HepG2 (cell line): ENCODE results near the gene NEMP2. TPM values are rescaled to one million over a fixed set of nuclear protein-coding genes. Genes with fewer than 3 reads are reported as not detected.

Experiments used
- ATAC-seq: fragments of 200-7000 bp; cut with Tn5 transposase; 3 replicates; pipeline ENCODE4 v1.9.1; 2020; ENCODE audit warnings: mild to moderate bottlenecking, moderate library complexity
- BruUV-seq: library from RNA; stranded (reverse); fragments of 400-500 nt; replicated peaks from 2 replicates; lab custom pipeline; 2021; lab: Mats Ljungman, UMichigan
- CTCF ChIA-PET: fragments of 300-600 bp; formaldehyde crosslinking; extraction: SDS; loops from one replicate; lab custom pipeline; 2021; ENCODE audit warnings: low total read pairs, inconsistent platforms, low intra/inter-chr PET ratio; lab: Yijun Ruan, JAX
- POLR2A ChIA-PET: fragments of 350-600 bp; sonication (Branson Sonifier 250); formaldehyde crosslinking; loops from one replicate; lab custom pipeline; 2020; ENCODE audit warnings: antibody characterized with exemption, inconsistent platforms; lab: Yijun Ruan, JAX
- DNase-seq: peaks from one replicate; pipeline ENCODE4 v3.0.0-alpha.2; 2015; ENCODE audit warnings: low spot score
- FAIRE-seq: peaks from 3 replicates; lab custom pipeline; 2011; peaks lifted over from hg19 to GRCh38; lab: Jason Lieb, UNC
- H2AFZ ChIP-seq: one replicate; pipeline ENCODE4 v1.6.1; 2011; ENCODE audit warnings: low read length, inconsistent platforms
- H3K27ac ChIP-seq: fragments of 300-600 bp; 3 replicates; pipeline ENCODE4 v1.8.0; 2011; ENCODE audit warnings: mixed run types, mild to moderate bottlenecking, mixed read lengths, low read length, inconsistent platforms; ENCODE audit not compliant: insufficient read depth; ENCODE audit errors: extremely low read length
- H3K27me3 ChIP-seq, 2 experiments: fragments of 200-600 bp in 1 of 2; 2 replicates in 1 of 2; 3 replicates in 1 of 2; pipeline versions ENCODE4 v1.6.0 to v1.8.0; 2011; ENCODE audit warnings: low read length in 2 of 2, mild to moderate bottlenecking in 2 of 2, moderate library complexity in 2 of 2, inconsistent platforms in 1 of 2; ENCODE audit not compliant: insufficient read depth in 2 of 2, control insufficient read depth in 1 of 2
- H3K36me3 ChIP-seq, 2 experiments: fragments of 200-600 bp in 1 of 2; replicated peaks in 1 of 2; 2 replicates in 1 of 2; 3 replicates in 1 of 2; pipeline versions ENCODE4 v1.5.1 to v1.8.0; 2011; ENCODE audit warnings: low read length in 2 of 2, inconsistent platforms in 1 of 2; ENCODE audit not compliant: insufficient read depth in 2 of 2, control insufficient read depth in 1 of 2
- H3K4me1 ChIP-seq: 2 replicates; pipeline ENCODE4 v1.5.1; 2012; ENCODE audit warnings: low read length, inconsistent platforms; ENCODE audit not compliant: insufficient read depth
- H3K4me2 ChIP-seq: 2 replicates; pipeline ENCODE4 v1.6.0; 2011; ENCODE audit warnings: low read depth, low read length, inconsistent platforms
- H3K4me3 ChIP-seq, 3 experiments: fragments of 200-600 bp in 1 of 3; sonication (generic), shearing (Covaris generic) in 1 of 3; replicated peaks in 1 of 3; 2 replicates each; pipeline ENCODE4 v1.5.1; 2011 to 2016; ENCODE audit warnings: low read length in 3 of 3, inconsistent platforms in 2 of 3, low read depth in 2 of 3, mild to moderate bottlenecking in 2 of 3, control low read depth in 1 of 3, mixed read lengths in 1 of 3; ENCODE audit not compliant: insufficient read depth in 1 of 3
- H3K79me2 ChIP-seq: one replicate; pipeline ENCODE4 v1.6.1; 2011; ENCODE audit warnings: low read length, inconsistent platforms; ENCODE audit not compliant: insufficient read depth
- H3K9ac ChIP-seq: 2 replicates; pipeline ENCODE4 v1.6.0; 2011; ENCODE audit warnings: mild to moderate bottlenecking, low read depth, low read length, inconsistent platforms; ENCODE audit not compliant: insufficient read depth
- H3K9me3 ChIP-seq: 2 replicates; pipeline ENCODE4 v1.5.1; 2012; ENCODE audit warnings: mild to moderate bottlenecking, low read length
- H4K20me1 ChIP-seq: 2 replicates; pipeline ENCODE4 v1.6.0; 2011; ENCODE audit warnings: inconsistent platforms, mild to moderate bottlenecking, low read length, moderate library complexity; ENCODE audit not compliant: insufficient read depth
- AHDC1 ChIP-seq: sonication (generic); formaldehyde crosslinking; IDR thresholded peaks from 2 replicates; pipeline ENCODE4 v1.5.1; 2020; ENCODE audit warnings: mild to moderate bottlenecking, missing genetic modification reagents, borderline replicate concordance
- EZH2 ChIP-seq: conservative IDR thresholded peaks from 2 replicates; pipeline ENCODE4 v1.6.1; 2012; ENCODE audit warnings: mild to moderate bottlenecking, low read depth, low read length, moderate library complexity
- HOXD1 ChIP-seq: sonication (generic); formaldehyde crosslinking; IDR thresholded peaks from 2 replicates; pipeline ENCODE4 v1.5.0; 2020; ENCODE audit warnings: missing genetic modification reagents
- JUND ChIP-seq: sonication (generic); formaldehyde crosslinking; IDR thresholded peaks from 2 replicates; pipeline ENCODE4 v1.8.0; 2022; ENCODE audit warnings: mild to moderate bottlenecking, missing genetic modification reagents
- MAFG ChIP-seq: sonication (generic); formaldehyde crosslinking; IDR thresholded peaks from 2 replicates; pipeline ENCODE4 v1.5.1; 2020; ENCODE audit warnings: mild to moderate bottlenecking, missing genetic modification reagents
- NKX3-1 ChIP-seq: sonication (generic); formaldehyde crosslinking; IDR thresholded peaks from 2 replicates; pipeline ENCODE4 v1.5.0; 2020; ENCODE audit warnings: missing genetic modification reagents
- SP5 ChIP-seq: IDR thresholded peaks from 2 replicates; pipeline ENCODE4 v1.6.1; 2016; ENCODE audit warnings: low read depth, borderline replicate concordance
- TBL1XR1 ChIP-seq: fragments of 150-350 bp; IDR thresholded peaks from 2 replicates; pipeline ENCODE4 v1.6.1; 2014; ENCODE audit warnings: borderline replicate concordance, low read length; ENCODE audit not compliant: partially characterized antibody
- ZBTB3 ChIP-seq: sonication (generic); formaldehyde crosslinking; IDR thresholded peaks from 2 replicates; pipeline ENCODE4 v1.4.0; 2020; ENCODE audit warnings: low read depth, mild to moderate bottlenecking, moderate library complexity, missing genetic modification reagents, borderline replicate concordance
- ZBTB38 ChIP-seq: sonication (generic); formaldehyde crosslinking; IDR thresholded peaks from 2 replicates; pipeline ENCODE4 v1.5.1; 2020; ENCODE audit warnings: mild to moderate bottlenecking, missing genetic modification reagents
- ZBTB7A ChIP-seq: sonication (generic); formaldehyde crosslinking; IDR thresholded peaks from 2 replicates; pipeline ENCODE4 v1.8.0; 2022; ENCODE audit warnings: mild to moderate bottlenecking, missing genetic modification reagents
- ZNF546 ChIP-seq: sonication (generic); formaldehyde crosslinking; conservative IDR thresholded peaks from 2 replicates; pipeline ENCODE4 v1.8.1; 2023; ENCODE audit warnings: mild to moderate bottlenecking, missing genetic modification reagents
- ZNF639 ChIP-seq: conservative IDR thresholded peaks from 2 replicates; pipeline ENCODE4 v1.6.1; 2018; ENCODE audit warnings: missing genetic modification reagents
- ZSCAN25 ChIP-seq: sonication (generic); formaldehyde crosslinking; IDR thresholded peaks from 2 replicates; pipeline ENCODE4 v1.8.0; 2022; ENCODE audit warnings: mild to moderate bottlenecking, missing genetic modification reagents
- in situ Hi-C: cut with HindIII; loops from 2 replicates; pipeline ENCODE4 v1.10.0; 2017; ENCODE audit warnings: low pct_unique_long_range_greater_than_20kb; ENCODE audit not compliant: extremely low pct_ligation_motif_present
- intact Hi-C: fragments of 100-400 bp; cut with micrococcal nuclease; formaldehyde crosslinking; loops from one replicate; pipeline ENCODE4 v1.10.0; 2022; ENCODE audit not compliant: unreplicated experiment
- polyA plus RNA-seq, 8 experiments: library from polyadenylated mRNA; depleted of rRNA in 3 of 8; stranded (reverse) in 7 of 8; unstranded in 1 of 8; fragments of >200 nt; fragmentation: Illumina TruSeq in 4 of 8; extraction: Trizol in 4 of 8; gene quantifications; 2 replicates each; pipeline versions ENCODE4 v1.2.1 to v1.2.3, GENCODE V29; 2011 to 2016; ENCODE audit warnings: low read depth in 4 of 8, missing spikeins in 1 of 8, mixed read lengths in 1 of 8; ENCODE audit not compliant: insufficient read depth in 1 of 8
- total RNA-seq, 5 experiments: library from RNA; depleted of rRNA; stranded (reverse); fragments of >200 nt; fragmentation: Illumina TruSeq; extraction: Trizol; gene quantifications; 2 replicates each; pipeline ENCODE4 v1.2.3, GENCODE V29; 2016; ENCODE audit warnings: low read depth in 1 of 5
- TF ChIP-seq, protein P1 (sequence below): sonication (generic); formaldehyde crosslinking; IDR thresholded peaks from 2 replicates; pipeline ENCODE4 v1.5.0; 2020; ENCODE audit warnings: mild to moderate bottlenecking, missing genetic modification reagents

The NEMP2 gene
- total and polyA plus RNA-seq, 2 of the 13 experiments (the other 11 are each of a cell fraction or from before 2014, with no cell fraction given) = 2.4 to 9.8 TPM

- POLR2A ChIA-PET = no interaction called here
- Histone ChIP-seq H3K36me3 (no peaks in the 10 kb centered on the region), H3K9ac (no peak overlapping the region), H3K4me1 (peaks cover 21% of the 10 kb centered on the region), H3K4me2 (no peak overlapping the region), H3K79me2 (peaks cover 6% of the 10 kb centered on the region)
- in situ Hi-C loops = no loop called here
- no peak for ATAC-seq
- DNase-seq = no peak
- no peak for TF ChIP-seq MAFG (CRISPR knock-in tag)
- TF ChIP-seq SP5 (CRISPR knock-in tag) = no peak
- no peak for TF ChIP-seq NKX3-1
- no peak for TF ChIP-seq ZBTB38
- TF ChIP-seq HOXD1 (CRISPR knock-in tag) = no peak
- TF ChIP-seq AHDC1 = no peak
- TF ChIP-seq EZH2 = no peak
- TF ChIP-seq TBL1XR1 = no peak
- TF ChIP-seq ZBTB7A (CRISPR knock-in tag) = no peak
- no peak for TF ChIP-seq ZNF546 (CRISPR knock-in tag)
- no peak for TF ChIP-seq ZNF639 (CRISPR knock-in tag)
- TF ChIP-seq, protein P1, sequence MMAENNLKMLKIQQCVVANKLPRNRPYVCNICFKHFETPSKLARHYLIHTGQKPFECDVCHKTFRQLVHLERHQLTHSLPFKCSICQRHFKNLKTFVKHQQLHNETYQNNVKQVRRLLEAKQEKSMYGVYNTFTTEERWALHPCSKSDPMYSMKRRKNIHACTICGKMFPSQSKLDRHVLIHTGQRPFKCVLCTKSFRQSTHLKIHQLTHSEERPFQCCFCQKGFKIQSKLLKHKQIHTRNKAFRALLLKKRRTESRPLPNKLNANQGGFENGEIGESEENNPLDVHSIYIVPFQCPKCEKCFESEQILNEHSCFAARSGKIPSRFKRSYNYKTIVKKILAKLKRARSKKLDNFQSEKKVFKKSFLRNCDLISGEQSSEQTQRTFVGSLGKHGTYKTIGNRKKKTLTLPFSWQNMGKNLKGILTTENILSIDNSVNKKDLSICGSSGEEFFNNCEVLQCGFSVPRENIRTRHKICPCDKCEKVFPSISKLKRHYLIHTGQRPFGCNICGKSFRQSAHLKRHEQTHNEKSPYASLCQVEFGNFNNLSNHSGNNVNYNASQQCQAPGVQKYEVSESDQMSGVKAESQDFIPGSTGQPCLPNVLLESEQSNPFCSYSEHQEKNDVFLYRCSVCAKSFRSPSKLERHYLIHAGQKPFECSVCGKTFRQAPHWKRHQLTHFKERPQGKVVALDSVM (CRISPR knock-in tag) = no peak
- TF ChIP-seq JUND (CRISPR knock-in tag) = no peak
- no peak for TF ChIP-seq ZBTB3
- TF ChIP-seq ZSCAN25 (CRISPR knock-in tag) = no peak
- TF ChIP-seq, all 625 proteins: peak for 0
- H3K27me3 ChIP-seq = no peaks in the 10 kb centered on the region
- H3K4me3 ChIP-seq = no peak overlapping the region
- H3K27ac ChIP-seq = no peak overlapping the region
- H3K9me3 ChIP-seq = peaks cover 43% of the 10 kb centered on the region
- CTCF ChIA-PET = no interaction called here
- no TSS peak for BruUV-seq
- H2AFZ ChIP-seq = no peak overlapping the region
- no peaks in the 10 kb centered on the region for H4K20me1 ChIP-seq
- no peak for FAIRE-seq
- intact Hi-C loops = loop anchor here (10.0 kb wide), 1 partner anchor 267 kb away; no protein-coding TSS in a partner anchor
Measured at GRCh38 chr2:190538201-190538600, 3.7 kb upstream of the NEMP2 start.
